HG03558 (cell line): ENCODE data around the gene MRNIP.

ENCODE experiments used
- ATAC-seq: cut with Tn5 transposase; IDR thresholded peaks from one replicate; pipeline ENCODE4 v1.9.1; 2021; ENCODE audit warnings: moderate number of reproducible peaks; ENCODE audit not compliant: unreplicated experiment; ENCODE audit errors: extremely low read depth

Gene MRNIP

DNA sequence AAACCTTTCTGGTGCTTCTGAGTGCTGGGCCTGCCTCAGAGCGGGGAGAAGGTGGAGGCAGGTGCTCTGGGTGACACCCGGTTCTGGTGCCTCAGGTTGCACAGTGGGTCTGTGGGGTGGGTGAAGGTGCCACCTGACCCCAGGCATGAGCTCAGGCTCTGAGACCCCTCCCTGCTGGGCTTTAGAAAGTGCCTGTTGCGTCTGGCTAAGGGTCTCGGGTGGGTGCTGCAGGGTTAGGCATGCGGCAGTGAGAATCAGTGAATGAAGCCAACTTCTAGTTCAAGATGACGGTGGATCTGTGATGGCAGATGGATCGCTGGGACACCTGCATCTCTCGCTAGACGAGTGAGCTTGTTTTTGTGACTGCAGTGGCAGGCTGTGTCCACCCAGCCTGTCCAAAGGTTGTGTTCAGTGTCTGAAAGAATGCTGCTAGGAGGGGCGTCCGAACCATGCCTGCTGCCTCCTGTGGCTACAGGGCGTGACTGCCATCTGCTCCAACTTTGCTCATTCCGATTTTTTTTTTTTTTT lies 32.9 kb downstream of the MRNIP start:
- ATAC-seq, result no peak

DNA sequence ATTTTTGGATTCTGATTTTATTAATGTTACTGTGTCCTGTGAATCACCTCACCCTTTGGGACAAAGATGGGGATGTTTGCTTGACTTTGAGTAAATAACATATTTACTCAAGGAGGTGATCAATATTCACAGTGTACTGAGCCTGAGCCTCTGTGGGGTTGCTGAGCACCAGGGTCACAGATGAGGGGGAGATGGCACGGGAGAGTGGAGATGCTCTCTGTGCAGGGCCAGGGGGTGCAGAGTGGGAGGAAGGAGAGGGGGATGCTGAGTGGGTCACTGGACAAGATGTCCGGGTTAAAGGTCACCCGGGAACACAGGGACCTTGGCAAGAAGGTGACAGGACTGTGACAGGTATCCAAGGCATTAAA lies 33.9 kb downstream of the MRNIP start:
- no peak for ATAC-seq

DNA sequence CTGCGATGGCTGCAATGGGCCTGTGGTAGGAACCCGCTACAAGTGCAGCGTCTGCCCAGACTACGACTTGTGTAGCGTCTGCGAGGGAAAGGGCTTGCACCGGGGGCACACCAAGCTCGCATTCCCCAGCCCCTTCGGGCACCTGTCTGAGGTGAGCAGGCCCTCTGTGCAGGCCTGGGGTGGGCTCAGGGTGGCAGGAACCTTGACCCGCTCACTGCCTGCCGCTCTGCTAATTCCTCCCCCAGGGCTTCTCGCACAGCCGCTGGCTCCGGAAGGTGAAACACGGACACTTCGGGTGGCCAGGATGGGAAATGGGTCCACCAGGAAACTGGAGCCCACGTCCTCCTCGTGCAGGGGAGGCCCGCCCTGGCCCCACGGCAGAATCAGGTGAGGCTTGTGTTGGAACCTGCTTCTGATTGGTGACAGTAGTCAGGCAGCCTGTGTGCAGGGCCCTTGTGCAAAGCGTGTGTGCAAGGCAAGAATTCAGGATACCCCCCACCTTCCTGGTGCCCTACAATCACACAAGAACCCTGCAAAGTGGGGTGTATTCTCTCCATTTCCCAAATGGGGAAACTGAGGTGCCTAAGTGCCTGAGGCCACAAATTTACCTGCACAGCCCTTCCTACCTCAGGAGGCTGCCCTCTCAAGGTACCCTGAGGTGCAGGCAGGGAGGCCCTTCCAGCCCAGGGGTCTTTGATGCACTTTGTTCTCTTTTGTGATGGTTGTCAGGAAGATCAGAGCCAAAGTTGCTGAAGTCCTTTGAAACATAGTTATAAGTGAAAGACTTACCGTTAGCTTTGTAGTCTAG lies 34.5 kb downstream of the MRNIP start:
- ATAC-seq, result no peak

GRCh38 chr5:179822444-179822990 lies 36.1 kb downstream of the MRNIP start:
- no peak for ATAC-seq

DNA sequence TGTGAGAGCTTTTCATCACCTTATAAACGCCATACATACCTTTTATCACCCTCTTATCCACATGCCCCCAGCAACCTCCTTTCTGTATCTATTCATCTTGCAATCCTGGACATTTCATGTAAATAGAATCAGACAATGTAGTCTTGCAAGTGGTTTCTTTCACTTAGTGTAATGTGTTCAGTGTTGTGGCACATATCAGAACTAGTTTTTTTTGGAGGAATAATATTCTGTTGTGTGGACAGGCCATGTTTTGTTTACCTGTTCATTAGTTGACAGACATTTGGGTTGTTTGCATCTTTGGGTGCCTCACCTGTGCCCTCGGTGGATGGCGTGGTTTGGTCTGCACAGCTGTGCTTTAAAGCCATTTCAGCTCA lies 36.6 kb downstream of the MRNIP start:
- no peak for ATAC-seq

- ATAC-seq, result no peak
These were observed 37.1 kb downstream of the MRNIP start for GRCh38 chr5:179821298-179822058.

GRCh38 chr5:179820483-179821297 lies 37.9 kb downstream of the MRNIP start, which contains the start of gene SQSTM1:
Gene SQSTM1, plus strand, starts transcription at chr5:179820905. Its CDS starts 32 bp downstream, at chr5:179820937.
- ATAC-seq, result no peak

DNA sequence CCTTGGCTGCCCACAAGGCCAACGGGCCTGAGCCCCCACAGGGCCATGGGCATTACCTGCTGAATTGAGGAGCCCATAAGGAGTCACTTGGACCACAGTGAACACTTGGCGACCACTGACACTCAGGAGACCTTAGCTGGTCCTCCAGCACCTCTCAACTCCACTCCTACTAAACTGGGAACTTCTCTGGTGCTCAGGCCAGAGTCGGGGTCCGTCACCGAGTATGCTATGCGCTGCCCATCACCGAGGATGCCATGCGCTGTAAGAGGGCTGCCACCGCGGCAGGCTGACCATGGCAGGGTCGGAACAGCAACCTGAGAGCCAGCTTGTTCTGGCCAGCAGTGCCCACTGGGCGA lies 38.5 kb downstream of the MRNIP start:
- ATAC-seq, result no peak

DNA sequence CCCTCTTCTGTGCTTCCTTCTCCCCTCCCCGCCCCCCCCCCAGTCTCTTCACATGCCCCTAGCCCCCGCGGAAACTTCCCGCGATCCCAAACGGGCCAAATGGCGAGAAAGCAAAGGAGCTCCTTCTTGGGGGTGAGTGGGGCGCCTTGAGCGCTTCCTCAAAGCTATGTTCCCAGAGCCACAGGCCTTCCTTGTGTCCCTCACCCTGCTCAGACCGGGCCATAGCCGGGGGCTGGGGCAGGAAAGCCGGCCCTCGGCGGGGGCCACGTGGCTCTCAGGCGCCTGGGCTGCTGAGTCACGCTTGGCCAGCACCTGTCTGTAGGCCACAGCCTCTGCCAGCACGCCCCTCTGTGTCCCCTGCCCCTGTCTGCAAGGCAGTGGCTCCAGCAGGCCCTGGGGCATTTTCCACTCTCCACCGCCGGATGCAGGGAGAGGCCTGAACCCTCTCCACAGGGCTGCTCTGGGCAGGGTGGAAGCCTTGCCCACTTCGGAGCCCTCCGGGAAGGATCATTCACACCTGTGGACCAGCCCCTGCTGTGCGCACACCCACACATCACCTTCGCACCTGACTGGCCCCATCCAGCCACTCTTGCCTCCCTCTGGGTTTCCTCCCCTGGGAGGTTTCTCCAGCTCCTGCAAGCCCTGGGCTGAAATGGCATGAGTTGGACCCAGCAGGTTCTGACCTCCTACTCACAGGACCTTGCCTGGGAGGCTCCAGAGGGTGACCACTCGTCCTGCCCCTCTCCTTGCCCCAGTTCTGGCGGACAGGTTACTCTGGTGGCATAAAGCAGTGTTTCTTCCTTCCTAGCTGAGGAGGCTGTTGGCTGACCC lies 39.1 kb downstream of the MRNIP start:
- ATAC-seq, result no peak

- peak; percentile 57 for ATAC-seq
These were observed 39.8 kb downstream of the MRNIP start for GRCh38 chr5:179818746-179819295.

DNA sequence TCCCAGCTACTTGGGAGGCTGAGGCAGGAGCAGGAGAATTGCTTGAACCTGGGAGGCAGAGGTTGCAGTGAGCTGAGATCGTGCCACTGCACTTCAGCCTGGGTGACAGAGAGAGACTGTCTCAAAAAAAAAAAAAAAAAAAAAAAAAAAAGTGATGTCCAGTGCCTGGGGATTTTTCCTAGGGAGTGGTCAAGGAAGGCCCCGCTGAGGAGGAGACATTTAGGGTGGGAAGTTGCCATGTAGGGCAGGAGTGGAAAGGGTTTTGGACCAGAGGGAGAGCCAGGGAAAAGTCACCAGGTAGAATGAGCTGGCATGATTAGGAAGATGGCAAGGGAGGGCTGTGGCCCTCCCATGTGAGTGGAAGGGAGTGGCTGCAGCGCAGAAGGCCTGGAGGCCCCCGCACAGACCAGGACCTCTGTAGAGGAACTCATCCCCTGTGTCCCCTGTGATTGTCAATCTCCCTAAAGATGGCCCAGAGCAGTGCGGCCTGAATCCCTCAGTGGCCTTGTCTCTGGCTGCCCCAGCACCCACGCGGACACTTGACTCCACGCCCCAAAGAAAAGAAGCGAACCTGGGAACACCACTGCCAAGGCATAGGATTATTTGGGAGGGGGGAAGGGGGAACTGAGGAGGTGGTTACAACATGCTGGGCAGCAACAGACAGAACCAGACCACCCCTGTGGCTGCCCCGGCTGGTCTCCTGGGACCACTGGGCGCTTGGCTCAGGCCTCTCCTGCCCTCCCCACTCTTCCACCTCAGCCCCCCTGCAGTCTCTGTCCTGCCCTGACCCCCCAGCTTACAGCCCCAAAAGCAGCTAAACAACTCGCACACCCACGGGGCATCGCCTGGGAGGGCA lies 40.5 kb downstream of the MRNIP start:
- no peak for ATAC-seq

GRCh38 chr5:179817470-179817840 lies 41.2 kb downstream of the MRNIP start:
- no peak for ATAC-seq

DNA sequence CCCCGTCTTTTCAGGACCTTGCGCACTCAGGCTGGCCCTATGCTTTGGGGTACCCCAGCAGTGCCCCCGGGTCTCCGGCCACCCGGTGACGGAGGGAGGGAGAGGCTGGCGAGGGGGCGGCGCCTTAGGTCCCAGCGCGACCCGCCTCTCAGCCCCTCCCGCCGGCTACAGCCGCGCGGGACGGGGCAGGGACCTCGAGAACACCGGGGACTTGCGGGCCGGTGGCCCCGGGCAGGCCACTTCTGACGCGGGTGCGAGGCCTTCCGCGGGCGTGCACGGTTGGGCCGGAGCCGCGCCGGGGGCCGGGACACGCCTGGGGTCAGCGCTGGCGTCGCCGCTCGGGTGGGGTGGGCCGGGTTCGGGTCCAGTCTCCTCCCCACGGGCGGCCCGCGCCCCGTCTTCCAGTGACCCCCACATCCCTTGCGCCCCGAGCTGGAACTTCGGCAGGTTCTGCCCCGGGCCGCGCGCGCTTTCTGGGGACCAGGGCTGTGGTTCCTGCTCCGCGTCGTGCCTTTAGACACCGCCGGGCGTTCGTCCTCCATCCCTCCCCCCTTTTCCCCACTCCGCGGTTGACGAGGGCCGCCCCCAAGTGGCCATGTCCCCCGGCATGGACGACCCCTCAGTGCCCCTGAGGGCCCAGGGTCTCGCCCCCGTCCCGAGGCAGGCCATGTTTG lies 41.7 kb downstream of the MRNIP start:
- ATAC-seq, result no peak

GRCh38 chr5:179816401-179816795 lies 42.2 kb downstream of the MRNIP start:
- ATAC-seq, result no peak

- ATAC-seq, result no peak
These were observed 42.9 kb downstream of the MRNIP start for GRCh38 chr5:179815491-179816249.

DNA sequence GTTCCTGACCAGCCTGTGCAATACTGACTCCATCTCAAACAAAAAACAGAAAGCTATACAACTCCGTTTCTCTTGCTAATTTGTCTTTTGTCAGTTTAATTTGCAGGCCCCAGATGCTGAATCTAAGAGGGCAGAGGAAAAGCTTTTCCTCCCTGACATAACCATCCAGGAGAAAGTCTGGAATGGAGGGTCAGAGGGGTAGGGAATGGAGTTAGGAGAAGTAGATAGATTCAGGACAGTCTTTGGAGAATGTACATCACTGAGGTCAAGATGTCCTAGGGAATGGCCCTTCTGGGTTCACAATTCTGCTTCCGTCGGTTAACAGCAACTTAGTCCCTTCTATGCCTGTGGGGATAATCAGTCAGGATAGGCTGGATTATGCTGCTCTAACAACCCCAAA lies 44.5 kb downstream of the MRNIP start:
- ATAC-seq, result no peak

GRCh38 chr5:179812997-179813607 lies 45.5 kb downstream of the MRNIP start:
- ATAC-seq, result no peak
